Activated CD8-positive, alpha-beta T cell treated with anti-CD3 and anti-CD28 coated beads, Interleukin-2, amount 10 ng/mL, durations not matched to agents 7 days and 5 days (primary cell): ENCODE data around the gene CABP2. TPM values are rescaled to one million over a fixed set of nuclear protein-coding genes. Genes with fewer than 3 reads are reported as not detected.

Experiments used
- ATAC-seq: fragments of 150-1000 bp; cut with Tn5 transposase; one replicate; pipeline ENCODE4 v1.10.0; 2021; ENCODE audit warnings: moderate library complexity
- CTCF ChIA-PET: fragments of 350-600 bp; sonication (Branson Sonifier 250); formaldehyde crosslinking; loops from one replicate; lab custom pipeline; 2021; ENCODE audit warnings: antibody characterized with exemption; lab: Charles Lee
- POLR2A ChIA-PET: fragments of 350-600 bp; sonication (Branson Sonifier 250); formaldehyde crosslinking; loops from one replicate; lab custom pipeline; 2021; ENCODE audit warnings: antibody characterized with exemption; lab: Charles Lee
- DNase-seq: peaks from one replicate; pipeline ENCODE4 v3.0.0-alpha.2; 2020
- H3K27ac Mint-ChIP-seq: one replicate; pipeline ENCODE4 v1.8.0; 2021; ENCODE audit warnings: mild to moderate bottlenecking, mixed read lengths
- H3K27me3 Mint-ChIP-seq: one replicate; pipeline ENCODE4 v1.8.0; 2021; ENCODE audit warnings: low read depth, mixed read lengths
- H3K36me3 Mint-ChIP-seq: one replicate; pipeline ENCODE4 v1.8.0; 2021; ENCODE audit warnings: low read depth, mixed read lengths
- H3K4me1 Mint-ChIP-seq: one replicate; pipeline ENCODE4 v1.8.0; 2021; ENCODE audit warnings: low read depth, mixed read lengths
- H3K4me3 Mint-ChIP-seq: one replicate; pipeline ENCODE4 v1.8.0; 2021; ENCODE audit warnings: mild to moderate bottlenecking, mixed read lengths
- H3K9me3 Mint-ChIP-seq: one replicate; pipeline ENCODE4 v1.8.0; 2022; ENCODE audit warnings: mixed read lengths; ENCODE audit not compliant: insufficient read depth
- total RNA-seq, 2 experiments: library from RNA; stranded (reverse); gene quantifications; one replicate each; pipeline ENCODE4 v1.2.3, GENCODE V29; 2021

The CABP2 gene
- total RNA-seq, 2 experiments from 2014 or later, result not detected

GRCh38 chr11:67538306-67538705, 15.1 kb upstream of the CABP2 start:
- DNase-seq (no peak), ATAC-seq (no peak)
- H3K36me3 Mint-ChIP-seq, result peaks cover 5% of the 10 kb centered on the region
- H3K4me1 Mint-ChIP-seq, result no peaks in the 10 kb centered on the region
- CTCF ChIA-PET, result no interaction called here
- no peak overlapping the region for H3K4me3 Mint-ChIP-seq
- H3K27me3 Mint-ChIP-seq, result no peaks in the 10 kb centered on the region
- peaks cover 3% of the 10 kb centered on the region for H3K9me3 Mint-ChIP-seq
- POLR2A ChIA-PET, result no interaction called here
- no peak overlapping the region for H3K27ac Mint-ChIP-seq

DNA sequence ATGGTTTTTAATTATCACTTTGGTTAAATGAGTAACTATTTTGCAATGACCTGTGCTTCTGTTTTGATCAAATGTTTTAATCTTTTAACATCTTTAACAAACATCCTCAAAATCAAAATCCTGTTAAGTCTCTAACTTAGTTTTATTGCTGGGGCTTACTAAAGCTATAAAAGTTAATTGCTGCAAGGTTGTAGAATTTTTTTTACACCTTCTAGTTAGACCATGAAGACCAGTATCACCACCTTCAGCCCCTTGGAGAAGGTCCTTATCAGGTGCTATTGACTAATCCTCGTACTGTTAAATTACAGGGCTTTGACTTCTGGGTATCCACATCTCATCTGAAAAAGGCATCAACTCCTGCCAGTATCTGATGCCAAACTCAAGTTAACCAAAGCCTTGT, 12.3 kb upstream of the CABP2 start:
- Mint-ChIP-seq H3K4me3 (no peak overlapping the region), H3K27ac (no peak overlapping the region), H3K36me3 (peaks cover 5% of the 10 kb centered on the region), H3K9me3 (peaks cover 9% of the 10 kb centered on the region), H3K4me1 (no peaks in the 10 kb centered on the region), H3K27me3 (no peaks in the 10 kb centered on the region)
- ChIA-PET CTCF (no interaction called here), POLR2A (interaction anchor here (1.1 kb wide), 1 partner anchor 43 kb away, joined by 3 read pairs; no protein-coding TSS in a partner anchor)
- ATAC-seq (no peak), DNase-seq (no peak)

DNA sequence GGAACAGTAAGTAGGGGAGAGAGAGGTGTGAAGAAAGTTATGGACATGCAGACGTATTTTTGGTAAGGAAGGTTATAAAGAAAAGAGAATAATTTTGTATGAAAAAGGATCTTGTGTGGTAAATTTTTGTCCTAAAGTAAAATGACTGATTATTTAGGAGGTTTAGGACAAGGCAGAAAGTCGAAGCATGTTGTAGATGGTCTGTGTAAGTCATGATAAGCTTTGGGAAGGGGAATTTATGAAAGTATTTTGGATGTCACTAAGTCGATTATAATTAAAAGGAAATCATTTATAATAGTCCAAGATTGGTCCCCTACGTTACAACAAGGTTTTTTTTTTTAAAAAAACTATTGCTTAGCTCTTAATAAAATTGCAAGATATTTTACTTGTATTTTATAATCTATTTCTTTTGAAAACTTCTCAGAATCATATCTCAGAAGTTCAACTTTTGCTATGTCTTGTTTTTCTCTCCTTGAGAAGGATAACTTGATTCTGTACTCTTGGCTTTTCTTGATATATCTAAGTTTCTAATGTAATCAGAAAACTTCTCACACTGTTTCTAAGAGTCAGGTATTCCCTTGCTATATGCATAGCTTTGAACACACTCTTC, 10.9 kb upstream of the CABP2 start:
- Mint-ChIP-seq H3K27me3 (peaks cover 3% of the 10 kb centered on the region), H3K9me3 (peaks cover 9% of the 10 kb centered on the region), H3K36me3 (peaks cover 5% of the 10 kb centered on the region), H3K4me3 (no peak overlapping the region), H3K27ac (no peak overlapping the region), H3K4me1 (no peaks in the 10 kb centered on the region)
- ATAC-seq (no peak), DNase-seq (no peak)
- CTCF ChIA-PET, result no interaction called here
- POLR2A ChIA-PET, result no interaction called here

DNA sequence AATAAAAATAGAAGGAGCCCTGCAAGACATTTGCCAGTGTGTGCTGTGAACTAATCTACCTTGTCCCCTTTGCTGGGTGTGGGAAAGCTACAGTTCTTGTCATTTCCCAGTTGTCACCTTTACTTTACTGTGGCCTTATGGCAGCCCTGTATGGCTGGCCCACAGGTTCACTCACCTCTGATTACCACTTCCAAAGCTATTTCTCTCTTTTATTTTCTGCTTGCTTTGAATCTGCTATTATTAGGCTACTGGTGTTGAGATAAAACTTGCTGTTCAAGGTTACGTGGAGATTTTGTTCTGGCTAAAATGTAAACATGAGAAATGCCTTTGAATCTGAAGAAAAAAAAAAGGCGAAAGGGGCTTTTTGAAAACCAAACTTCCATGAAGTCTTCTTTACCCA, 9.6 kb upstream of the CABP2 start:
- DNase-seq (no peak), ATAC-seq (no peak)
- Mint-ChIP-seq H3K27me3 (peaks cover 4% of the 10 kb centered on the region), H3K4me3 (no peak overlapping the region), H3K36me3 (peaks cover 5% of the 10 kb centered on the region), H3K4me1 (no peaks in the 10 kb centered on the region), H3K9me3 (peaks cover 9% of the 10 kb centered on the region), H3K27ac (no peak overlapping the region)
- POLR2A ChIA-PET, result no interaction called here
- CTCF ChIA-PET, result no interaction called here

DNA sequence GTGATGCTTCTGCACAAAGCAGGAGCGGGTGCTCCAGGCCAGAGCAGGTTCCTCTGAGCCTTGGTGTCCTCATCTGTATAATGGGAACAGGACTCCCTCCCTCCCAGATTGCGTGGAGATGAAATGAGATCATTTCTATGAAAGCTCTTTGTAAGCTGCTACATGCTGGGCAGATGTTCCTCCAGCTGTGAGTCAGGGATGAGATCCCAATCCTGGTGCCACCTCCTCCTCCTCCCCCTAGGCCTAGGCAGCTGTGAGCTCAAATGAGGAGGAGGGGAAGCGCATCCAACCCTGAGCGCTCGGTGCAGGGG, 7.0 kb upstream of the CABP2 start:
- ATAC-seq (no peak), DNase-seq (no peak)
- Mint-ChIP-seq H3K27ac (no peak overlapping the region), H3K36me3 (peaks cover 5% of the 10 kb centered on the region), H3K4me3 (no peak overlapping the region), H3K27me3 (peaks cover 12% of the 10 kb centered on the region), H3K4me1 (no peaks in the 10 kb centered on the region), H3K9me3 (peaks cover 9% of the 10 kb centered on the region)
- ChIA-PET CTCF (no interaction called here), POLR2A (no interaction called here)

DNA sequence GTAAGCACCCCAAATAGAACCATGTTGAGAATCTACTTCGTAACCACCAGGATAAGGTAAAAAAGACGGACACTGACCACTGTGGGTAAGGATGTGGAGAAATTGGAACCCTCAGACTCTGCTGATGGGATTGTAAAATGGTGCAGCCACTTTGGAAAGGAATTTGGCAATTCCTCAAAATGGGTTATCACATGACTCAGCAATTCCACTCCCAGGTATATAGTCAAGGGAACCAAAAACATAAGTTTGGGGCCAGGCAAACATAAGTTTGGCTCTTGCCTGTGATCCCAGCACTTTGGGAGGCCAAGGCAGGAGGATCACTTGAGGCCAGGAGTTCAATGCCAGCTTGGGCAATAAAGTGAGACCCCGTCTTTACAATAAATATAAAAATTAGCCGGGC, 5.1 kb upstream of the CABP2 start:
- Mint-ChIP-seq H3K4me1 (no peaks in the 10 kb centered on the region), H3K36me3 (no peaks in the 10 kb centered on the region), H3K27me3 (peaks cover 12% of the 10 kb centered on the region), H3K4me3 (no peak overlapping the region), H3K27ac (no peak overlapping the region), H3K9me3 (peaks cover 6% of the 10 kb centered on the region)
- ChIA-PET POLR2A (no interaction called here), CTCF (no interaction called here)
- ATAC-seq (no peak), DNase-seq (no peak)

DNA sequence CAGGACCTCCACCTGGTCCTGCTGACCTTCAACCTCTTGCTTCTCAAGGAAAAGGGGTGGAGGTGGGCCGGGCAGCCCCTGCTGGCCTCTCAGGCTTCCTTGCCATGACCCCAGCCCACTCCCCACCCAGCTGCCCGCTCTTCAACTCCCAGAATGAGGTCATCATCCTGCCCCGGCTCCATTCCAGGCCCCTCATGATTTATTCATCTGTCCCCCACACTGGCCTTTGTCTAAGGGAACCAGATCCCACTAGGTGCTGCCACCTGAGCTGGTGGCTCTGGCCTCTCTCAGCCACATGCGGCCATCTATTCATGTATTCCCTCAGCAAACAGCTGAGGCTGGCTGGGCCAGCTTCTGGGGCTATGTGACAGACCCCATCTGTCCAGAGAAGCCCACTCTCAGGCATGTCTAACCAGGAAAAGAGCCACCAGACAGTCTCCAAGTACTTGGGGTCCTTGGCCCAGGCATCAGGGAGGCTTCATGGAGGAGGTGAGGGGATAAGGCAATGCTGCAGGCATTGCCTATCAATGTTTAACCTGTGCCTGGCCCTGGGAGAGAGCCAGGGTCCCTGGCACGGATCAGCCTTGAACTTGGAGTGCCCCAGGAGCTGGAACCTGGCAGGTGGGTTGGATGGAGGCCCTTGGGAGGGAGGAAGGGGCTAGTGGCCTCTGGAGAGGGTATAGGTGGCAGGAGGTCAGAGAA, 2.2 kb upstream of the CABP2 start:
- no peak overlapping the region for H3K4me3 Mint-ChIP-seq
- no peak for ATAC-seq
- no peak for DNase-seq
- CTCF ChIA-PET, result no interaction called here
- H3K4me1 Mint-ChIP-seq, result no peaks in the 10 kb centered on the region
- H3K9me3 Mint-ChIP-seq, result no peaks in the 10 kb centered on the region
- H3K27ac Mint-ChIP-seq, result no peak overlapping the region
- no peaks in the 10 kb centered on the region for H3K36me3 Mint-ChIP-seq
- POLR2A ChIA-PET, result no interaction called here
- peaks cover 12% of the 10 kb centered on the region for H3K27me3 Mint-ChIP-seq

DNA sequence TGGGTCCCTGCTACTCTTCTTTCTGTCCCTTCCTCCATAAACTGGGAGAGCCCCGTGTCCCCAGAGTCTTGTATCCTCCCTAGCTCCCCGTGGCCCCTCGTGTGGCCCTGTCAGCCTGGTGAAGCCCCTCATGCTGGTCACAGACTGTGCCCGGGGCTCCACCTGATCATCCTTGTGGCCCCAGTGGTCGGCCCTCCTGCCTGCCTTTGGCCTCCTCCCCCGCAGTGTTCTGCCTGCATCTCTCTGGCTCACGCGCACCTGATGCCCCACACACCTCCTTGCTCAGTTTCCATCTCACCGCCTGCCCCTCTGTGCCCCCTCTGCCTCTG, 1.2 kb upstream of the CABP2 start:
- H3K4me3 Mint-ChIP-seq, result no peak overlapping the region
- CTCF ChIA-PET, result no interaction called here
- DNase-seq, result no peak
- no peak for ATAC-seq
- POLR2A ChIA-PET, result no interaction called here
- no peaks in the 10 kb centered on the region for H3K36me3 Mint-ChIP-seq
- peaks cover 12% of the 10 kb centered on the region for H3K27me3 Mint-ChIP-seq
- H3K4me1 Mint-ChIP-seq, result no peaks in the 10 kb centered on the region
- H3K9me3 Mint-ChIP-seq, result no peaks in the 10 kb centered on the region
- no peak overlapping the region for H3K27ac Mint-ChIP-seq

DNA sequence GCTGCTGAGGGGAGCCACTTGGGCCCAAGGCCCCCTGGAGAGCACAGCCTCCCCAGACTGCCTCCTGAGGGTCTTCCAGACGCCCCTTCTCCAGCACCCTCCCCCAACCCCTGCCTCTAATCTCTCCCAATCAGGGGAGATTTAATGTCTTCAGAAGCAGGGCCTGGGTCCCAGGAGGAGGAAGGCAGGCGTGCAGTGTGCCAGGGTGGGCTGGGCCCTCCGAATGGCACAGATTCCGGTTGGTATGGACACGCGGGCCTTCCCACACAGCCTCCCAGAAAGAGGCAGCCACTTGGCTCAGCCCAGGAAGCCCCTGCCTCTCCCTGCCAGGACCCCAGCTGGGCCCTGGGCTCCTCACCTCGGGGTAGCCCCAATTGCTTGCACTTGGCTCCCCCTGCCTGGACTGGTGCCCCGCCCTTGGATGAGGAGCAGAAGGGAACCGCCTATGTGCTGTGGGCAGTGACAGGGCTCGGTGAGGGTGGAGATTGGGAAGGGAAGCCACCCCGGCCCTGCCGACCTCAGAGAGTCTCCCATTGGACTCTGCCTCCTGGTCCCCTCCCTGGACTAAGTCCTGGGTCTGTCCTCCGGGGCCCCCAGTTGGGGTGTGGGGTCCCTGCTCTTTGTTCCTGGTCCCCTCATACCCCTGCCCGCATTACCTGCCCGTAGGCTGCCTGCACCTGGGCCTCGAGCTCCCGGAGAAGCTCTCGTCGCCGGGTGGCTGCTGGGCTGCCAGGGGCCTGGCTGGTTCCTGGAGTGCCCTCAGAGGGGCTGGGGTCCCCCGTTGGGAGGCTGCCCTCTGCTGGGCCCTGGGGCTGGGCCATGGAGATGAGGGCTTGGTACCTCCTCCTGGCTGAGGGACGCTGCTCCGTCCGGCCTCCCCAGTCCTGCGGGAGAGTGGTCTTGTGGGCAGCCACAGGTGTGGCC, 572 bp upstream of the CABP2 start:
- ChIA-PET CTCF (no interaction called here), POLR2A (no interaction called here)
- Mint-ChIP-seq H3K27ac (no peak overlapping the region), H3K9me3 (no peaks in the 10 kb centered on the region), H3K27me3 (peaks cover 8% of the 10 kb centered on the region), H3K4me3 (no peak overlapping the region), H3K36me3 (no peaks in the 10 kb centered on the region), H3K4me1 (no peaks in the 10 kb centered on the region)
- no peak for ATAC-seq
- no peak for DNase-seq

DNA sequence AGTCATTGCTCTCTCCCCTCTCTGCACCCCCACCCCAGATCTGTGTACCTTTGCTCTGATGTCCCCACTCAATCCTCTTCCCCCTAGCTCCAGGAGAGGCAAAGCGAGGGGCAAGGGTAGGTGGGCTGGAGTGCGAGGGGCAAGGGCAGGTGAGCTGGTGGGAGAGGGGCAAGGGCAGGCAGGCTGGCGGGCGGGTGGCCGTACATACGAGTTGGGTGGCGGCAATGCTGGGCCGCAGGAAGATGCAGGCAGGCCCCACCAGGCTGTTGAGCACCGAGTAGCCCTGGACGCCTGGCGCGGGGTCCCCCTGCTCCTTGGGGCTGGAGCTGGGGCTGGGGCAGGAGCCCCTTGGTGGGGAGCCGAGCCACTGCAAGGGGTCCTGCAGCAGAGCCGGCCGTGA, 908 bp downstream of the CABP2 start:
- ChIA-PET CTCF (no interaction called here), POLR2A (no interaction called here)
- Mint-ChIP-seq H3K27me3 (peaks cover 5% of the 10 kb centered on the region), H3K36me3 (no peaks in the 10 kb centered on the region), H3K9me3 (no peaks in the 10 kb centered on the region), H3K4me1 (no peaks in the 10 kb centered on the region), H3K27ac (no peak overlapping the region), H3K4me3 (no peak overlapping the region)
- ATAC-seq, result no peak
- no peak for DNase-seq

DNA sequence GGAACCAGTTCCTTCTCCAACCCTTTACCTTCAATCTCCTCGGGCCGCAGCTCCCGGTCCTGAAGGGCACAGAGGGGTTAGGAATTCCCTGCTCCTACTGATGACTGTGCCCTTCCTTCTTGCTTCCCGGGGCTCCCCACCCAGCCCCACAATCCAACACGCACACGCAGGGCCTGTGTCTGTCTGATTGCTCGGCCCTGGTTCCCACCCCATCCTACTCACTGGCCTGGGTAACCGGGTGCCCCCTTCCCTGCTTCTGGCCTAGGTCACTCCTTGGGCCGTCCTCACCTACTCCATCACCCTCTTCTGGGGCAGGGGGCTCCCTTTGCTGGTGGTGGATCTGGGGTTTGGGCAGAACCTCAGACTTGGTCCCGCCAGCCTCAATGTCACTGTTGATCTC, 1.3 kb downstream of the CABP2 start:
- Mint-ChIP-seq H3K4me3 (no peak overlapping the region), H3K9me3 (no peaks in the 10 kb centered on the region), H3K4me1 (no peaks in the 10 kb centered on the region), H3K36me3 (no peaks in the 10 kb centered on the region), H3K27me3 (peaks cover 3% of the 10 kb centered on the region), H3K27ac (no peak overlapping the region)
- CTCF ChIA-PET, result no interaction called here
- DNase-seq (no peak), ATAC-seq (no peak)
- POLR2A ChIA-PET, result interaction anchor here (0.6 kb wide), 1 partner anchor 125 kb away, joined by 3 read pairs; no protein-coding TSS in a partner anchor
